HG02588 (cell line): Measurements from ENCODE around the gene ABCB7.
"Not testable (repeated sequence)": the region's sequence is repeated elsewhere in the genome, so short reads cannot be mapped to it uniquely, and the experiment has no call there.

Experiments used
- ATAC-seq: cut with Tn5 transposase; IDR thresholded peaks from one replicate; pipeline ENCODE4 v1.9.1; 2021; ENCODE audit warnings: mild to moderate bottlenecking, moderate library complexity; ENCODE audit not compliant: unreplicated experiment

ABCB7 gene

DNA sequence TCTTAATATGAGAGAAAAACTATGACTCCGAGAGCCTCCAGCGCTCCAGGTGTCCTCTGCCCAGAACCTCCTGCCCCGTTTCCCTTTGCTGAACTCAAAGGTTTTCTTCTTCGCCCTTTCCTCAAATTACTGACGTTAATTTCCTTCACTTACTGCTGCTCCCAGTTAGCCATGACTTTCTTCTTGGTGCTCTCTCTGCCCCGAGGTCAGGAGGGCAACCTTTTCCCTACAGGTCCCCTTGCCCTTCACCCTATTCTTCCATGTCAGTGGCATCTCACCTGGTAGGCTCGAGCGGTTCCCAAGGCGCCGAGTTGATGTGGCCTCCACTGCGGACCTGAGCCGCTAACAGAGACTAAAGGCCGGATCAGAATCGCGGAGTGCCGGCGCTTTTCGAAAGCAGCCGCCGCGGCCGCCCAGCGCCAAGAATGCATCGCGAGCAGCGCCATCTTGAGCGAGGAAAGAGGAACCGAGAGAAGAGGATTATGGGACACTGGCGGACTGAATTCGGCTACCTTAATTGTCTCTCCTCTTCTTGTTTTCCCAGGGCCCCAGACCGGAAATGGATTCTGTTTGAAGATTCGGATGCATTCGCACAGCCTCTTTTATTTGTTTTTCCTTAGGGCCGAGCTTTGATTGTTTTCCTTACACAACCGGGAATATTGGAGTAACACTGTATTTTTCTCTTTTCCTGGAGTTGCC is at the start of gene ABCB7:
Gene ABCB7, minus strand, starts transcription at position 457 of the 699 bp plus-strand sequence. Its CDS starts 11 bp downstream, at position 446.
- ATAC-seq, result peak; percentile 87

GRCh38 chrX:75188415-75189206 is 32.5 kb upstream of the ABCB7 start:
- ATAC-seq, result not testable (repeated sequence)

DNA sequence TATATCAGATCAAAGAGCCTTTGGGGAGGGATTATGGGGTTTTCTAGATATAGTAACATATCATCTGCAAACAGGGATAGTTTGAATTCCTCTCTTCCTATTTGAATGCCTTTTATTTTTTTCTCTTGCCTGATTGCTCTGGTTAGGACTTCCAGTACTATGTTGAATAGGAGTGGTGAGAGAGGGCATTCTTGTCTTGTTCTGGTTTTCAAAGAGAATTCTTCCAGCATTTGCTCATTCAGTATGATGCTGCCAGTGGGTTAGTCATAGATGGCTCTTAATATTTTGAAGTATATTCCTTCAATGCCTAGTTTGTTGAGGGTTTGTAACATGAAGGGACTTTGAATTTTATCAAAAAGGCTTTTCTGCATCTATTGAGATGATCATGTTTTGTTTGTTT is 25.6 kb upstream of the ABCB7 start:
- ATAC-seq, result no peak

GRCh38 chrX:75179536-75180293 is 23.6 kb upstream of the ABCB7 start:
- ATAC-seq, result not testable (repeated sequence)

DNA sequence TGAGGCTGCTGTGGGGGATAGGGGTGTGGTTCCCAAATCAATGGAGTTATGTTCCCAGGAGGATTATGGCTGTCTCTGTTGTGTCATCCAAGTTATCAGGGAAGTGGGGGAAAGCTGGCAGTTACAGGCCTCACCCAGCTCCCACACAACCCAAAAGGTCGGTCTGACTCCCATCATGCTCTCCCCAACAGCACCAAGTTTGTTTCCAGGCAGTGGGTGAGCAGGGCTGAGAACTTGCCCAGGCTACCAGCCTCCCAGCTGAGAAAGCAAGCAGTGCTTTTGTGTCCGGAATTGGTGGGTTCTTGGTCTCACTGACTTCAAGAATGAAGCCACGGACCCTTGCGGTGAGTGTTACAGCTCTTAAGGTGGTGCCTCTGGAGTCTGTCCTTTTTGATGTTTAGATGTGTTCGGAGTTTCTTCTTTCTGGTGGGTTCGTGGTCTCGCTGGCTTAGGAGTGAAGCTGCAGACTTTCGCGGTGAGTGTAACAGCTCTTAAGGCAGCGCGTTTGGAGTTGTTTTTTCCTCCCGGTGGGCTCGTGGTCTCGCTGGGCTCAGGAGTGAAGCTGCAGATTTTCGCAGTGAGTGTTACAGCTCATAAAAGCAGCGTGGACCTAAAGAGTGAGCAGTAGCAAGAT is 16.3 kb upstream of the ABCB7 start:
- ATAC-seq, result not testable (repeated sequence)

- no peak for ATAC-seq
Observed at GRCh38 chrX:75158054-75158453, 2.0 kb upstream of the ABCB7 start.

DNA sequence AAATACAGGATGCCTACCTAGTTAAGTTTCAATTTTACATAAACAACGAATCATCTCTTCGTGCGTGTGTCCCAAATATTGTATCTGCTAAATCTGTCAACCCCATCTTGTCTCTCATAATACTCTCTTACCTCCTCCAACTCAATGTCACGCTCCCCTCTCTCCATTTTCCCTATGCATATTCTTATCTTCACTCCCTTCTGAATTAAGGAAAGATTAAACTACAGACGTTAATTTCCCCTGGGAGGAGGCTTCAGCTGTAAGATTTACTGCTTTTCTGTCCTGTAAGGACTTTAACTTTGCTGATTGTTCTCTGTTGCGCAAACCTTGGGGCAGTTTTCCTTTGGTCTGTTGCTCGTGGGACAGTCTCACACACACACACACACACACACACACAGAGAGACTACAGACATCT is 455 bp upstream of the ABCB7 start:
- ATAC-seq, result no peak

DNA sequence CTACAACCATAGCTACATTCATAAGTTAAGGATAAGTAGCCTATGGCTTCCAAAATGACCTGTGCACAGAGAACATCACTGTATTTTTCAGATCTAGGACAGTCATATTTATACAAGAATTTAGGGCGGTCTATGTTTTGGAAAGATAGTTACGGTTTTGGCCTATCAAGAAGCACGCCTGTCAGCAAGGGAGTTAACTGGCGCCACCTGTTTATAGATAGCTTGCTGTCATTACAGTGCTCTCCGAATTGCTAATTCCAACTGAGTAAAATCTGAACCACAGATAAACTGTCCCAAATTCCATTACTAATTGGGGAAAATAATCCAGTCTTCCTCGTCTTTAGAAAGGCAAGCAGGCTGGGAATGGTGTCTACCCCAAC is 646 bp downstream of the ABCB7 start:
- ATAC-seq, result peak; percentile 56

- no peak for ATAC-seq
Observed at GRCh38 chrX:75154871-75155270, 1.2 kb downstream of the ABCB7 start.

- ATAC-seq, result no peak
Observed at GRCh38 chrX:75151827-75152592, 4.1 kb downstream of the ABCB7 start.

- no peak for ATAC-seq
Observed at GRCh38 chrX:75149654-75150053, 6.4 kb downstream of the ABCB7 start.

- no peak for ATAC-seq
Observed at GRCh38 chrX:75132672-75133071, 23.4 kb downstream of the ABCB7 start.

DNA sequence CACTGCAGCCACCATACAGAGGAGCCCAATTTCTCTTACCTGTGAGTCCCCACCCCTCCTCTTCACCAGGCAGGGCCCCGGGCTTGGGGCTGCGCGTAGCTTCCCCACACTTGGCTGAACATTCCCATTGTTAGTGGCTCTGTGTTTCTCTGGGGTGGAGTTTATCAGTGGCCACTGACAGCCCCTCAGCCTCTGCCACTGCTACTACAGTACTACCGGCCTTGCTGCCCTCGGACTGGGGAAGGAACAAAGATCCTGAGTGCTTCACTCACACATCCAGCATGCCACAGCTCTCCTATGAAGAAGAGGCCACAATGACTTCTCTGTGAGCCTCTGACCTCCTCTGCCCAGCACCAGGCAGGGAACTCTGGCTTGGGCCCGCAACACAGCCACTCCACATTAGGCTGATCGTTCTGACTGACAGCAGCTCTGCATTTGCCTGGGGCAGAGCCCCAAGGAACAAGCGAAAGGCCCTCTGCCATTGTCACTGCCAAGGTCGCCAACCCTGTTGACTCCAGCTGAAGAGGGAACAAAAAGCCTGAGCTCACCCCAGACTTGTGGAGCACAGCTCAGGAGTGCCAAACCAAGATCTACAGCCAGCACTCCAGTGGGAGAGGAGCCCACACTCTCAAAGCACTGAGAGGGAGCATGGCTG is 24.0 kb downstream of the ABCB7 start:
- no peak for ATAC-seq

GRCh38 chrX:75129069-75129468 is 27.0 kb downstream of the ABCB7 start:
- ATAC-seq, result not testable (repeated sequence)

DNA sequence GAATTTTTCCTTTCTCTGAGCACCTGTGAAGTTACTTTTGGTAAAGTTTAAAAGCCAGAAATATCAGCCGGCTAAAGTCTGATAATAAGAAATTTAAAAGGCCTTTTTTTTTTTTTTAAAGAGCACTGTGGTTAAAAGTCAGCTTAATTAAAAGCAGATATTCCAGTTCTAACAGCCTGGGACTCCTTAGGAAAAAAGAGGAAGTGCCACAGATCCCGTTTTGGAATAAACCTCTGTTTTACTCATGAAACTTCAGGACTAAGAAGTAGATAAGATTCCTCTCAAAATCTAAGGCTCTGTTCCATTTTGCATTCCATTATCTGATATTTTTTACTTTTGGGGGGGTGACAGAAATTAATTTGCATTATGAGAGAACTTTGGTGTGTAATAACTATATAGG is 37.8 kb downstream of the ABCB7 start:
- no peak for ATAC-seq

GRCh38 chrX:75115707-75116413 is 40.2 kb downstream of the ABCB7 start:
- ATAC-seq, result no peak

DNA sequence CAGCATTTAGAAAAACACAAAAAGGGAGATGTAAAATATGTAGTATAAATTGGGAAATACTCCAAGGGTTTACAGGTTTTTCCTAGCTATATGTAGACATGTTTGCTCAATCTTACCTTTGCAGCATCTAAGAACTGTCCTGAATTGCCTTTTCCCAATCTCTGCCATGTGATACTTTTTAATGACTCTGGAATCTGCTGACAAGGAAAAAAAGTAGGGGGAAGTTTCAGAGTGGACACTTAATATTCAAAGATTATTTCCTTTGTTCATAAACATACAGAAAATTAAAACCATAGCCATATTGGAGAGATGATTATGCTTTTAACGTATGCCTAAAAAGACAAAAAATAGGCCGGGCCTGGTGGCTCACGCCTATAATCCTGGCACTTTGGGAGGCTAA is 41.4 kb downstream of the ABCB7 start:
- ATAC-seq, result no peak

- no peak for ATAC-seq
Observed at GRCh38 chrX:75113664-75114063, 42.4 kb downstream of the ABCB7 start.

DNA sequence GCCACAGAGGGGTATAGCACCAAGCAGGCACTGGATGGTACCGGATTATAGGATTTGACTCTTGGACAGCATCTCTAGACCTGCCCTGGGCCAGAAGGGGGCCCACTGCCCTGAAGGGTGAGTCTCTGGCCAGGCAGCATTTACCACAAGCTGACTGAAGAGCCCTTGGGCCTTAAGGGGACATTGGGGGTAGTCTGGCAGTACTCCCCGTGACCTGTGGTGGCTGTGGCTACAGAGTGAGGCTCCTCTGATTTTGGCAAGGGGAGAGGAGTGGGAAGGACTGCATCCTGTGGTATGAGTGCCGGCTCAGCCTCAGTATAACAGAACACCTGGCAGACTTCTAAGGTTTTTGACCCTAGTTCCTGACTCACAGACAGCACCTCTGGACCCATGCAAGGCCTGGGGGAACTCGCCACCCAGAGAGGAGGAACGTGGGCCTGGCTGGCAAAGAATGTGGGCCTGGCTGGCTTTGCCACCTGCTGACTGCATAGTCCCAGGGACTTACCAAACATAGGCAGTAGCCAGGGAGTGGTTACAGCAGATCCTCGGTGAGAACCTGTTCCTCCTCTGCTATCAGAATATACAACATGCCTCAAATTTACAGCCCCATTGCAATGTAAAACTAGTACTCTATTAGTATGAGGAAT is 48.1 kb downstream of the ABCB7 start:
- ATAC-seq, result no peak
